Spleen (tissue), 11 donors: ENCODE results near the gene KLF13. TPM values are rescaled to one million over a fixed set of nuclear protein-coding genes. Genes with fewer than 3 reads are reported as not detected.

Experiments
- DNase-seq: peaks from one replicate; pipeline ENCODE4 v3.0.0-alpha.2; 2020
- H3K27ac ChIP-seq, 8 donors: fragments of 200-600 bp; sonication (generic) in 7 of 8; 1 replicate in 4 of 8; 2 replicates in 4 of 8; pipeline versions ENCODE4 v1.5.0 to v1.8.0; 2016 to 2021; ENCODE audit warnings: inconsistent platforms in 4 of 8, mild to moderate bottlenecking in 4 of 8, moderate library complexity in 1 of 8
- H3K27me3 ChIP-seq, 7 donors: fragments of 200-600 bp; sonication (generic) in 6 of 7; replicated peaks in 1 of 7; 1 replicate in 4 of 7; 2 replicates in 3 of 7; pipeline versions ENCODE4 v1.5.0 to v1.8.0; 2016 to 2021; ENCODE audit warnings: inconsistent platforms in 3 of 7, mild to moderate bottlenecking in 1 of 7
- H3K36me3 ChIP-seq, 6 donors: fragments of 200-600 bp; sonication (generic) in 5 of 6; 1 replicate in 4 of 6; 2 replicates in 2 of 6; pipeline versions ENCODE4 v1.5.0 to v1.8.0; 2016 to 2021; ENCODE audit warnings: inconsistent platforms in 2 of 6
- H3K4me1 ChIP-seq, 6 donors: fragments of 200-600 bp; sonication (generic) in 5 of 6; 1 replicate in 3 of 6; 2 replicates in 3 of 6; pipeline versions ENCODE4 v1.5.0 to v1.8.0; 2016 to 2021; ENCODE audit warnings: inconsistent platforms in 3 of 6
- H3K4me3 ChIP-seq, 8 donors: fragments of 200-600 bp; sonication (generic) in 7 of 8; 1 replicate in 4 of 8; 2 replicates in 4 of 8; pipeline versions ENCODE4 v1.5.0 to v1.8.0; 2016 to 2021; ENCODE audit warnings: inconsistent platforms in 4 of 8, mild to moderate bottlenecking in 4 of 8, moderate library complexity in 2 of 8
- H3K9me3 ChIP-seq, 8 donors: fragments of 200-600 bp; sonication (generic) in 7 of 8; 1 replicate in 4 of 8; 2 replicates in 4 of 8; pipeline versions ENCODE4 v1.5.0 to v1.8.0; 2016 to 2021; ENCODE audit warnings: inconsistent platforms in 4 of 8
- CTCF ChIP-seq, 11 experiments: fragments of 200-600 bp in 7 of 11; fragments of 450-650 bp in 4 of 11; sonication (generic) in 4 of 11; IDR thresholded peaks in 8 of 11; conservative IDR thresholded peaks in 3 of 11; 1 replicate in 7 of 11; 2 replicates in 4 of 11; pipeline versions ENCODE4 v1.4.0 to v1.8.0; 2016 to 2021; ENCODE audit warnings: antibody characterized with exemption in 11 of 11, inconsistent platforms in 4 of 11, mild to moderate bottlenecking in 1 of 11
- POLR2A ChIP-seq, 3 donors: fragments of 450-650 bp; IDR thresholded peaks; one replicate each; pipeline ENCODE4 v1.5.1; 2017; ENCODE audit warnings: antibody characterized with exemption in 3 of 3, mild to moderate bottlenecking in 1 of 3
- POLR2AphosphoS5 ChIP-seq, 3 donors: sonication (generic); formaldehyde crosslinking; IDR thresholded peaks; one replicate each; pipeline ENCODE4 v1.5.1; 2017; ENCODE audit warnings: antibody characterized with exemption in 3 of 3
- WGBS, 5 donors: extraction: QIAGEN DNeasy Blood & Tissue Kit in 3 of 5; methylation state at CpG; one replicate each; pipeline versions ENCODE4 v1.1.5 to v1.1.7; 2013 to 2018; 5-methylcytosine and 5-hydroxymethylcytosine counted together
- intact Hi-C: fragments of 100-400 bp; cut with DNase I; formaldehyde crosslinking; loops from one replicate; pipeline ENCODE4 v1.15.0; 2023; ENCODE audit warnings: low total_unique reads
- polyA plus RNA-seq, 3 donors: library from polyadenylated mRNA; stranded (reverse); fragments of 200-250 nt; gene quantifications; one replicate each; pipeline ENCODE4 v1.2.1, GENCODE V29; 2013
- total RNA-seq, 7 donors: library from RNA; depleted of rRNA in 3 of 7; stranded (reverse); fragments of >200 nt in 3 of 7; fragmentation: NEBNext Ultra II Directional in 4 of 7; extraction: Animal tissue kit (Norgen Biotek cat#: 25700) in 4 of 7; gene quantifications; one replicate each; pipeline versions ENCODE4 v1.1.0 to v1.2.1, GENCODE V29; 2016 to 2021
- donor health status: healthy with polysubstance abuse.
- donor health status: DM: no; HTN: no; CAD: no; lungs with moderate emphysema.
- donor health status: DM: no; HTN: no; CAD: no.
- donor health status: Bipolar disorder and iron deficiency.
- donor health status: healthy.
- donor health status: DM: no; HTN: no; CAD: no.
- donor health status: DM: yes; HTN: yes; CAD: no.

The KLF13 gene
- total and polyA plus RNA-seq, 10 donors = 21.8 to 111 (median 81.4) TPM

DNA sequence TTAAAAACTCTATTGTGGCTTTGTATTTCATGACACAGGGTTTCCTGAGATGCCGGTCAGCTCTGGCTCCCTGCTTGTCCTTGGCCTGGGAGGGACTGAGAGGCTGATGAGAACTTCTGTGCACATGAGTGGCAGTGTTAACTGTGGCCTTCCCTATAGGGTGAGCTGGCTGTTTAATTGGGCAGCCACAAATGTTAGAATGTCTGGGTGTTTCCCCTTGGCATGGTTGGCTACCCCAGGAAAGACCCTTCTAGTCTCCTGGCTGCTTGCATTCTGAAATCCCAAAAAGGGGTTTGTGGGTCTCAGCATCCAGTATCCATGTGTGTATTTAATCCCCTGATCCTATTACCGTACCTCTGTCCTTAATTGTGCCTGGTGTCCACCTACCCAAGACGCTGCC is 3.0 kb upstream of the KLF13 start:
- H3K4me1 ChIP-seq = peaks cover 0 to 44% (median 23%) of the 10 kb centered on the region in 6 donors
- H3K27ac ChIP-seq = peak overlapping the region in 6 of 8 donors; percentile 98 to 100 (median 100)
- intact Hi-C loops = loop anchor here (10.0 kb wide), 2 partner anchors 109 to 171 kb away; no protein-coding TSS in a partner anchor
- no peaks in the 10 kb centered on the region for H3K36me3 ChIP-seq
- no peak for TF ChIP-seq CTCF (IDR thresholded peaks at IDR 0.05 in 8 of 11, conservative IDR thresholded peaks at IDR 0.05 in 3 of 11)
- no peak for TF ChIP-seq POLR2AphosphoS5 (IDR thresholded peaks at IDR 0.05)
- TF ChIP-seq POLR2A (IDR thresholded peaks at IDR 0.05) = no peak
- DNase-seq = no peak
- peaks cover 0 to 3% (median 0%) of the 10 kb centered on the region in 8 donors for H3K9me3 ChIP-seq
- H3K4me3 ChIP-seq = peak overlapping the region in 1 of 8 donors; percentile 82
- 60 to 87% (median 75%) methylated on average over 3 of the region's 3 CpGs for WGBS, 5 donors
- no peaks in the 10 kb centered on the region for H3K27me3 ChIP-seq

DNA sequence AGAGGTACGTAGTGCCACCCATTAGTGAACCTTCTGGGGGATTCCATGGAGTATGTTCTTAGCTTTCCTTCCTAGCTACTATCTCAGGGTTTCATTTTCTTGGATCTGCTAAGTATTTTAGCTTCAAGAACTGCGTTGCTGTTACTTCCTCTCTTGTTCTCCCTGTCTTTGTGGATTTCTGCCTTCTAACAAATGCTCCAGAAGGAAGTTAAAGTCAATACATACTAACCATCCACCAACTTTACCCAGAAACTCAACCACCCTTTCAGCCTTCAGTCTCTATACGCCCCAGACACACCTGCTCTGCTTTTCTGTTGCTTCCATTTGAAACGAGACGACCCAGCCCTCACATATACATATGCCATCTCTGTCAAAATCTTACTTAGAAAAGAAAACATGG is 2.4 kb upstream of the KLF13 start:
- 42 to 59% (median 54%) methylated on average over 4 to 5 of the region's 5 CpGs for WGBS, 5 donors
- Histone ChIP-seq H3K4me3 (peak overlapping the region in 1 of 8 donors; percentile 82), H3K9me3 (peaks cover 0 to 3% (median 0%) of the 10 kb centered on the region in 8 donors), H3K36me3 (no peaks in the 10 kb centered on the region), H3K27me3 (no peaks in the 10 kb centered on the region), H3K27ac (peak overlapping the region in 7 of 8 donors; percentile 98 to 100 (median 99)), H3K4me1 (peaks cover 0 to 49% (median 28%) of the 10 kb centered on the region in 6 donors)
- no peak for DNase-seq
- TF ChIP-seq CTCF (IDR thresholded peaks at IDR 0.05 in 8 of 11, conservative IDR thresholded peaks at IDR 0.05 in 3 of 11) (no peak), POLR2A (IDR thresholded peaks at IDR 0.05) (no peak), POLR2AphosphoS5 (IDR thresholded peaks at IDR 0.05) (no peak)
- intact Hi-C loops = loop anchor here (10.0 kb wide), 2 partner anchors 109 to 171 kb away; no protein-coding TSS in a partner anchor

DNA sequence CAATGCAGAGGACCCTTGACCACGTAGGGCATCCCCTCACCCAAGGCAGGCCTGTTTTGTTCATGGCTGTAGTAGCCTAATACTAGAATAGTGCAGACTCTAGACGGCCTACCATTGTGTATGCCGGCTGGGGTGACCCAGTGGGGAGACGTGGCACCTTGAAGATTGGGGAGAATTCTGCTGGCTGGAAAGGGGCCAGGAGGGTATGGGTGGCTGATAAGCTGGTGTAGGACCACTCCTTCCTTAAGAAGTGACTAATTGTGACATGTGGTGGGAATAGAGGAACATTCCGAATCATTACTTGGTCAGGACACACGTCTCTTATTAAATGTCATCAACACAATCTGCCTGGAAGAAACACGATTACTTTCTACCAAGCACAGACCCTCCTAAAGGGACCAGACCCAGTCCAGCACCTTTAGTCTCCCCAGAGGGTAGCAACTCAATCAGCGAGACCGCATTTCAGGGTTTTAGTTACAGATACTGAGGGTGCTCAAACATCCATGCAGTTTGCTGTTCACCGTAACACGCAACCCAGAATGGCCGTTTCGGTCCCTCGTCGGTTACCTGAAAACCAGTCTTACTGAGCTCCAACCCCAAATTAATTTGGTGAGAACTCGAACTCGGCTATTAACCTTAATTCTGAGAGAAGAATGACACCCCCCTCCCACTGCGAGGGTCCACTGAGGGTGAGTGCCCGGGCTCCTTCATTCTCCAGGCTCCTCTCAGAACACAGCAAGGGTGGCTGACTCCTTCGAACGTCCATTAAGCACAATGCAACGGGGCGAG is 1.6 kb upstream of the KLF13 start:
- H3K4me3 ChIP-seq = peak overlapping the region; percentile 43 to 88 (median 78)
- H3K27me3 ChIP-seq = no peaks in the 10 kb centered on the region
- H3K4me1 ChIP-seq = peaks cover 5 to 49% (median 36%) of the 10 kb centered on the region in 6 donors
- intact Hi-C loops = loop anchor here (10.0 kb wide), 2 partner anchors 110 to 170 kb away; no protein-coding TSS in a partner anchor
- peaks cover 0 to 3% (median 0%) of the 10 kb centered on the region in 8 donors for H3K9me3 ChIP-seq
- H3K27ac ChIP-seq = peak overlapping the region; percentile 86 to 100 (median 99)
- H3K36me3 ChIP-seq = peaks cover 0 to 1% (median 0%) of the 10 kb centered on the region in 6 donors
- WGBS, 5 donors = 47 to 51% (median 50%) methylated on average over 22 to 23 of the region's 23 CpGs
- TF ChIP-seq POLR2A (IDR thresholded peaks at IDR 0.05) (no peak), CTCF (IDR thresholded peaks at IDR 0.05 in 8 of 11, conservative IDR thresholded peaks at IDR 0.05 in 3 of 11) (no peak), POLR2AphosphoS5 (IDR thresholded peaks at IDR 0.05) (no peak)
- DNase-seq = no peak
